BE2C (cell line): ENCODE data around the gene COPZ2.
A peak's percentile ranks its signal among the peaks of the same experiment; 100 is the strongest.

ENCODE experiments used
- DNase-seq: peaks from one replicate; pipeline ENCODE4 v3.0.0-alpha.2; 2020
- H3K27me3 ChIP-seq: fragments of 250-450 bp; sonication (Bioruptor Pico); 2 replicates; pipeline ENCODE4 v1.5.1; 2020; ENCODE audit warnings: mild to moderate bottlenecking
- H3K36me3 ChIP-seq: fragments of 250-450 bp; sonication (Bioruptor Pico); 2 replicates; pipeline ENCODE4 v1.5.1; 2020; ENCODE audit warnings: mild to moderate bottlenecking
- H3K4me1 ChIP-seq: fragments of 250-450 bp; sonication (Bioruptor Pico); 2 replicates; pipeline ENCODE4 v1.5.1; 2020
- H3K4me3 ChIP-seq: 2 replicates; pipeline ENCODE4 v1.5.1; 2011; ENCODE audit warnings: low read depth, low read length
- H3K9me3 ChIP-seq: fragments of 250-450 bp; sonication (Bioruptor Pico); 2 replicates; pipeline ENCODE4 v1.5.1; 2020
- CTCF ChIP-seq: IDR thresholded peaks from 2 replicates; pipeline ENCODE4 v1.5.1; 2012; ENCODE audit warnings: mild to moderate bottlenecking, low read depth, low read length

Gene COPZ2

DNA sequence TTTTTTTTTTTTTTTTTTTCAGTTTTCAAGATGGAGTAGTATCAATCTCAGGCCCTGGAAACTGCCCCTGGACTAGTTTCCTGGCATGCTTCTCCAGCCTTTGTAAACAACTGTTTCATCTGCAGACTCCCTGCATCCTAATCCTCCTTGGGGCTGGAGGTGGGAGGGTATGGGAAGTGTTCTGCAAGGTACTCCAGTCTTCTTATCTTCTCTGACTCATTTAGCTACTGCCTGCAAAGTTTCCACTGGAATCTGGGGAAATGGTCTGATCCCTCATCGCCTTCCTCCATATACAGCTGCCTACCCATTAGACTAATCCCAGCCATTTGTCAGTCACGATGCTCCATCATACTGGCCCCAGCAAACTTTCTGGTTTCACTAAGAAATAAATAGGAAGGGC, 21.5 kb downstream of the COPZ2 start:
- Histone ChIP-seq H3K9me3 (no peaks in the 10 kb centered on the region), H3K4me1 (peaks cover 53% of the 10 kb centered on the region), H3K4me3 (no peak overlapping the region), H3K36me3 (no peaks in the 10 kb centered on the region), H3K27me3 (no peaks in the 10 kb centered on the region)
- peak; percentile 64 for DNase-seq
- no peak for TF ChIP-seq CTCF

GRCh38 chr17:48014595-48015111, 22.9 kb downstream of the COPZ2 start:
- peaks cover 53% of the 10 kb centered on the region for H3K4me1 ChIP-seq
- H3K27me3 ChIP-seq, result no peaks in the 10 kb centered on the region
- no peaks in the 10 kb centered on the region for H3K36me3 ChIP-seq
- DNase-seq, result peak; percentile 92
- H3K4me3 ChIP-seq, result 0 out of 2 replicates have a peak overlapping the region, but pooled peaks have one; percentile 21
- no peaks in the 10 kb centered on the region for H3K9me3 ChIP-seq
- TF ChIP-seq CTCF, result no peak

- TF ChIP-seq CTCF, result no peak
- Histone ChIP-seq H3K4me3 (peak overlapping the region; percentile 48; the same call in 1 of the 2 replicates), H3K4me1 (peaks cover 53% of the 10 kb centered on the region), H3K9me3 (no peaks in the 10 kb centered on the region), H3K27me3 (no peaks in the 10 kb centered on the region), H3K36me3 (no peaks in the 10 kb centered on the region)
- DNase-seq, result no peak
These were observed 23.6 kb downstream of the COPZ2 start for GRCh38 chr17:48013876-48014594.

DNA sequence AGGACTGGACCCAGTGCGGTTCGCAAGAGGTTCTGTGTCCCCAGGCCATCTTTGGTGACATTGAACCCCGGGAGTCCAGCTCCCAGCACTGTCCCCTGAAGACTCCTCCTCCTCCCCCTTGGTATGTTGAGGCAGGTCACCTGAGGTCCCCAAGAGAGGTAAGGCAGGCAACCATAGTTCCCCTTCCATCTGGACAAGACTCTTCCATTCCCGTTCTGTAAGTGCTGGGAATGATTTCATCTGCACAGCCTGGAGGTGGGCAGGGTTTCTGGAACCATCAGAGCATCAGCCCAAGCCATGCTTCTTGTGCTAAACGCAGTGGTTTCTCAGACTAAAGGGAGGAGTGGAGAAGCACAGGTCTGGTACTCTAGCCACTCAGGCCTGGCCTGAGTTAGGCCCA, 24.9 kb downstream of the COPZ2 start:
- H3K27me3 ChIP-seq, result no peaks in the 10 kb centered on the region
- TF ChIP-seq CTCF, result no peak
- H3K4me1 ChIP-seq, result peaks cover 42% of the 10 kb centered on the region
- no peaks in the 10 kb centered on the region for H3K9me3 ChIP-seq
- H3K4me3 ChIP-seq, result peak overlapping the region; percentile 48
- no peaks in the 10 kb centered on the region for H3K36me3 ChIP-seq
- peak; percentile 47 for DNase-seq

DNA sequence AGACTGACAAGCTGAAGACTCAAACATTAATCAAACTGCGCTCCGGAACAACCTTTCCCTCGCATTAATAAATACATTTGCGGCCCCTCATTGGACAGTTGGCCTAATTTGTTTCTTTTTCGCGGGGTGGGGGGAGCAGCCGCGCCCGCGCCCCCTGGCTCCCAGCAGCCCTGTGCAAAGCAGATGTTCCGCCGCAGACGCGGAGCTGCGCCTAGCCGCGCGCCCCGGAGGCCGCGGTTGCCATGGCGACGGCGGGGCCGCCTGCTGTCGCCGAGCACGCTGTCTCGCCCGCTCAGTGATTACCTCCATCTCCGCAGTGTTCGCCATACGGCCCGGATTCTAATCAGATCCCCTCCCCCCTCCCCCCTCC, 25.5 kb downstream of the COPZ2 start:
- Histone ChIP-seq H3K9me3 (no peaks in the 10 kb centered on the region), H3K4me3 (peak overlapping the region; percentile 59), H3K27me3 (no peaks in the 10 kb centered on the region), H3K4me1 (peaks cover 40% of the 10 kb centered on the region), H3K36me3 (no peaks in the 10 kb centered on the region)
- no peak for TF ChIP-seq CTCF
- peak; percentile 98 for DNase-seq

- Histone ChIP-seq H3K4me3 (peak overlapping the region; percentile 59), H3K27me3 (no peaks in the 10 kb centered on the region), H3K9me3 (no peaks in the 10 kb centered on the region), H3K4me1 (peaks cover 37% of the 10 kb centered on the region), H3K36me3 (no peaks in the 10 kb centered on the region)
- TF ChIP-seq CTCF, result peak; percentile 83
- DNase-seq, result peak; percentile 76
These were observed 26.0 kb downstream of the COPZ2 start for GRCh38 chr17:48011405-48012150.
